ENCODE measurements around the gene CYTL1. TPM values are rescaled to one million over a fixed set of nuclear protein-coding genes. Genes with fewer than 3 reads are reported as not detected.

The CYTL1 gene
- total RNA-seq, 6 experiments from 2014 or later: 0.20 TPM; not detected in 5

GRCh38 chr4:5027346-5027745 is 8.1 kb upstream of the CYTL1 start:
- ATAC-seq: no peak
- Histone ChIP-seq H3K36me3 (no peaks in the 10 kb centered on the region), H3K9me3 (no peaks in the 10 kb centered on the region), H3K4me3 (no peak overlapping the region), H3K27ac (no peak overlapping the region), H3K4me1 (no peaks in the 10 kb centered on the region), H3K27me3 (no peaks in the 10 kb centered on the region)
- no peak for TF ChIP-seq CTCF (IDR thresholded peaks at IDR 0.05)
- no peak for TF ChIP-seq POLR2A (IDR thresholded peaks at IDR 0.05)
- no peak for DNase-seq
- intact Hi-C loops (cut with DNase I): no loop called here

- 50% methylated on average over 2 of the region's 3 CpGs for WGBS (ENCODE audit: insufficient coverage, low coverage, low lambda C conversion rate, missing lambda C conversion rate)
- ATAC-seq (no peak), DNase-seq (no peak)
- H3K27me3 ChIP-seq: no peaks in the 10 kb centered on the region
- intact Hi-C loops (cut with DNase I): no loop called here
- no peaks in the 10 kb centered on the region for H3K4me1 ChIP-seq
- no peak overlapping the region for H3K27ac ChIP-seq
- H3K9me3 ChIP-seq: no peaks in the 10 kb centered on the region
- no peak overlapping the region for H3K4me3 ChIP-seq
- no peak for TF ChIP-seq CTCF (IDR thresholded peaks at IDR 0.05)
- TF ChIP-seq POLR2A (IDR thresholded peaks at IDR 0.05): no peak
- H3K36me3 ChIP-seq: no peaks in the 10 kb centered on the region
Observed at GRCh38 chr4:5026371-5026770, 7.1 kb upstream of the CYTL1 start.

- TF ChIP-seq POLR2A (IDR thresholded peaks at IDR 0.05) (no peak), CTCF (IDR thresholded peaks at IDR 0.05) (no peak)
- Histone ChIP-seq H3K27me3 (no peaks in the 10 kb centered on the region), H3K9me3 (no peaks in the 10 kb centered on the region), H3K4me1 (no peaks in the 10 kb centered on the region), H3K27ac (no peak overlapping the region), H3K36me3 (no peaks in the 10 kb centered on the region), H3K4me3 (no peak overlapping the region)
- intact Hi-C loops (cut with DNase I): no loop called here
- ATAC-seq (no peak), DNase-seq (no peak)
- WGBS (ENCODE audit: insufficient coverage, low coverage, low lambda C conversion rate, missing lambda C conversion rate): 47% methylated on average over 2 of the region's 6 CpGs
Observed at GRCh38 chr4:5024673-5025072, 5.4 kb upstream of the CYTL1 start.

GRCh38 chr4:5021546-5021945 is 2.3 kb upstream of the CYTL1 start:
- intact Hi-C loops (cut with DNase I): no loop called here
- TF ChIP-seq CTCF (IDR thresholded peaks at IDR 0.05): no peak
- no peak for TF ChIP-seq POLR2A (IDR thresholded peaks at IDR 0.05)
- WGBS (ENCODE audit: insufficient coverage, low coverage, low lambda C conversion rate, missing lambda C conversion rate): 56% methylated on average over 3 of the region's 3 CpGs
- Histone ChIP-seq H3K4me1 (no peaks in the 10 kb centered on the region), H3K9me3 (no peaks in the 10 kb centered on the region), H3K27ac (no peak overlapping the region), H3K27me3 (no peaks in the 10 kb centered on the region), H3K4me3 (no peak overlapping the region), H3K36me3 (no peaks in the 10 kb centered on the region)
- DNase-seq (no peak), ATAC-seq (no peak)

- WGBS (ENCODE audit: insufficient coverage, low coverage, low lambda C conversion rate, missing lambda C conversion rate): 75% methylated on average over 1 of the region's 1 CpG
- no peaks in the 10 kb centered on the region for H3K36me3 ChIP-seq
- H3K27me3 ChIP-seq: no peaks in the 10 kb centered on the region
- no peak for TF ChIP-seq CTCF (IDR thresholded peaks at IDR 0.05)
- no peak for TF ChIP-seq POLR2A (IDR thresholded peaks at IDR 0.05)
- H3K9me3 ChIP-seq: no peaks in the 10 kb centered on the region
- no peaks in the 10 kb centered on the region for H3K4me1 ChIP-seq
- ATAC-seq (no peak), DNase-seq (no peak)
- no peak overlapping the region for H3K4me3 ChIP-seq
- intact Hi-C loops (cut with DNase I): no loop called here
- H3K27ac ChIP-seq: no peak overlapping the region
Observed at GRCh38 chr4:5020341-5020740, 1.1 kb upstream of the CYTL1 start.

Measured in right lobe of liver (tissue), 6 donors.